ENCODE data around the gene TOM1.

- no peak for TF ChIP-seq CTCF (IDR thresholded peaks at IDR 0.05)
- TF ChIP-seq MYC (IDR thresholded peaks at IDR 0.05; ENCODE audit: borderline replicate concordance, low read length), result no peak
Observed at GRCh38 chr22:35353318-35353717, 53.6 kb downstream of the TOM1 start.
